IgD-negative memory B cell (primary cell): ENCODE results near the gene SKIC2. TPM values are rescaled to one million over a fixed set of nuclear protein-coding genes. Genes with fewer than 3 reads are reported as not detected.
"Not testable (repeated sequence)": the region's sequence is repeated elsewhere in the genome, so short reads cannot be mapped to it uniquely, and the experiment has no call there.

ENCODE experiments used
- H3K27ac Mint-ChIP-seq, 3 donors: one replicate each; pipeline ENCODE4 v1.8.0; 2020 to 2022; ENCODE audit warnings: mild to moderate bottlenecking in 3 of 3, mixed read lengths in 3 of 3, moderate library complexity in 1 of 3
- H3K27me3 Mint-ChIP-seq: one replicate; pipeline ENCODE4 v1.8.0; 2021; ENCODE audit warnings: mixed read lengths
- H3K36me3 Mint-ChIP-seq: one replicate; pipeline ENCODE4 v1.8.0; 2020; ENCODE audit warnings: mild to moderate bottlenecking, mixed read lengths
- H3K4me1 Mint-ChIP-seq, 3 donors: one replicate each; pipeline ENCODE4 v1.8.0; 2020 to 2022; ENCODE audit warnings: mixed read lengths in 3 of 3, mild to moderate bottlenecking in 1 of 3
- H3K4me3 Mint-ChIP-seq, 4 donors: one replicate each; pipeline ENCODE4 v1.8.0; 2020 to 2022; ENCODE audit warnings: mild to moderate bottlenecking in 4 of 4, mixed read lengths in 4 of 4, moderate library complexity in 3 of 4
- H3K9me3 Mint-ChIP-seq, 3 donors: one replicate each; pipeline ENCODE4 v1.8.0; 2020 to 2021; ENCODE audit warnings: mixed read lengths in 3 of 3, mild to moderate bottlenecking in 1 of 3
- polyA plus RNA-seq: library from polyadenylated mRNA; unstranded; fragments of 300-500 nt; fragmentation: Illumina TruSeq; gene quantifications from one replicate; pipeline ENCODE4 v1.2.3, GENCODE V29; 2021

The SKIC2 gene
- polyA plus RNA-seq = 12.7 TPM

DNA sequence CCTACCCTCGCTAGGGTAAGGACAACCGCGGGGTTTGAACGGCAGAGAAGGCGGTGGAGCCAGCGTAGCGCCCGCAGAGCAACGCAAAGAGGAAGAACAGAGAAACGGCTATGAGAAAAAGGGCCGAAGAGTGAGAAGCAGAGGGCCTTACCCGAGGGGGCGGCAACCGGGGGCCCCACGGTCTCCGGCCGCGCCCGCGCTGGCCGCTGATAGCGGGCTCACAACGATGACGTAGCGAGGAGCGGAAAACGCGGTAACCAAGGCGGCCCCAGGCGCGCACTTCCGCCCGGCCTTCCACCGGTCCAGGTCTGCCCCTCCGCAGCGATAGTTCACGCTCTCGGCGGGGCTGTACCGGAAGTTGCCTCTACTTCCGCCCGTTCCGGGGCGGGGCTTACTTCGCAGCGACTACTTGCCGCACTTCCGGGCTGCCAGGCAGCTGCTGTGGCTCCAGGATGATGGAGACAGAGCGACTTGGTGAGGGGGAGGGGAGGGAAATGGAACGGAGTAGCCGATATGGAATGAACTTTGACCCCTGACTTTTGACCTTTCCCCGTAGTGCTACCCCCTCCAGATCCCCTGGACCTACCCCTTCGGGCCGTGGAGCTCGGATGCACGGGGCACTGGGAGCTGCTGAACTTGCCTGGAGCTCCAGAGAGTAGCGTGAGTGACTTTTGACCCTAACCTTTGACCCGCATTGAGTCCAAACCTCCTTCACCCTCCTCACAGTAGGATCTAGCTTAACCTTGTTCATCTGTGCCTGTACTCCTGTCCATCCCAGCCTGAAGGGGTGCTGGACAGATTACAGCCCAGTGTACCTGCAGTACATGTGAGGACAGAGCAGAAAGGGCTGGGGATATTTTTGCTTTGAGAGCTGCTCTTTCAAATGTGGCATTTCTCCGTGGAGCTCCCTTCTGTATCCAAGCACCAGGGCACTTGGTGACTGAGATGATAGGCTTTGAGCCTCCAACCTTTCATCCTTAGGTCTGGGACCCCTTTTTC, at the start of gene SKIC2, which contains the start of gene NELFE:
SKIC2 (plus strand) TSS at position 435 of the 999 bp plus-strand sequence; CDS start at position 453, 18 bp downstream.
NELFE (minus strand) TSS at position 231 of the 999 bp plus-strand sequence. CDS start 525 bp downstream, outside the sequence.
- Mint-ChIP-seq H3K4me1 (peaks cover 13 to 22% (median 18%) of the 10 kb centered on the region in 3 donors), H3K36me3 (peaks cover 6% of the 10 kb centered on the region), H3K27ac (peak within 1 kb of the TSS; percentile 95 to 97 (median 97)), H3K27me3 (no peaks in the 10 kb centered on the region), H3K9me3 (no peaks in the 10 kb centered on the region), H3K4me3 (peak within 1 kb of the TSS; percentile 92 to 98 (median 95))

DNA sequence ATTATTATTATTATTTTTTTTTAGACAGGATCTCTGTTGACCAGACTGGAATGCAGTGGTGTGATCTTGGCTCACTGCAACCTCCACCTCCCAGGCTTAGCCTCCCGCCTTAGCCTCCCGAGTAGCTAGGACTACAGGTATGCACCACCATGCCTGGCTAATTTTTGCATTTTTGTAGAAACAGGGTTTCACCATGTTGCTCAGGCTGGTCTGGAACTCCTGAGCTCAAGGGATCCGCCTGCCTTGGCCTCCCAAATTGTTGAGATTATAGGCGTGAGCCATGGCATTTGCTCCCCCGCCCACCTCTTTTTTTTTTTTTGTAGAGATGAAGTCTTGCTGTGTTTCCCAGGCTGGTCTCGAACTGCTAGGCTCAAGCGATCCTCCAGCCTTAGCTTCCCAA, 49.7 kb upstream of the SKIC2 start:
- peak overlapping the region in 1 of 3 donors; percentile 42 for H3K27ac Mint-ChIP-seq
- H3K9me3 Mint-ChIP-seq, H3K36me3 Mint-ChIP-seq, H3K4me1 Mint-ChIP-seq: not testable (repeated sequence)
- peak overlapping the region in 1 of 4 donors; percentile 32 for H3K4me3 Mint-ChIP-seq
- peaks cover 20% of the 10 kb centered on the region for H3K27me3 Mint-ChIP-seq

DNA sequence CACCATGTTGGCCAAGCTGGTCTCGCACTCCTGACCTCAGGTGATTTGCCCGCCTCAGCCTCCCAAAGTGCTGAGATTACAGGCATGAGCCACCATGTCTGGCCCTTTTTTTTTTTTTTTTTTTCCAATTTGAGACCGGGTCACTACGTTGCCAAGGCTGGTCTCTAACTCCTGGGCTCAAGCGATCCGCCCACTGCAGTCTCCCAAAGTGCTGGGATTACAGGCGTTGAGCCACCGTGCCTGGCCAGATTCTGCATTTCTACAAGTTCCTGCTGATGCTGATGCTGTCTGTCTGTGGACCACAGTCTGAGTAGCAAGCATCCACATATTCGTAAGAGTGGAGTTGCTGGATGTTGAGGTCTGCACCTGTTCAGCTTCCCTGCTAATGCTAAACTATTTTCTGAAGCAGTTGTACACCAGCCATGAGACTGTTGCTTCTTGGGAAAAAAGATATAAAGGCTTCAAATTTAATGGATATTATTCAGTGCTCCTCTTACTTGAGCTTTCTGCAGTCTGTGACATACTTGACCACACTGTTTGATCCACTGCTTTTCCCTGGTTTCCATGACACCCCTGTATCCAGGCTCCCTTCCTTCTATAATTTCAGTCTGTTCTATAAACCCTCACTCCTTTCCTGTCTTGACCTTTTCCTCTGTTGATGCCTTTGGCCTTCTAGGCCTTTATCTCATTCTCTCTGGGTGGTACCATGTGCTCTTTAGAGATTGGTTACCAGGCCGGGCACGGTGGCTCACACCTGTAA, 47.0 kb upstream of the SKIC2 start:
- Mint-ChIP-seq H3K36me3 (peaks cover 3% of the 10 kb centered on the region), H3K27ac (no peak overlapping the region), H3K27me3 (peaks cover 21% of the 10 kb centered on the region), H3K4me1 (peaks cover 4 to 8% (median 8%) of the 10 kb centered on the region in 3 donors), H3K9me3 (no peaks in the 10 kb centered on the region), H3K4me3 (peak overlapping the region in 1 of 4 donors; percentile 22)

DNA sequence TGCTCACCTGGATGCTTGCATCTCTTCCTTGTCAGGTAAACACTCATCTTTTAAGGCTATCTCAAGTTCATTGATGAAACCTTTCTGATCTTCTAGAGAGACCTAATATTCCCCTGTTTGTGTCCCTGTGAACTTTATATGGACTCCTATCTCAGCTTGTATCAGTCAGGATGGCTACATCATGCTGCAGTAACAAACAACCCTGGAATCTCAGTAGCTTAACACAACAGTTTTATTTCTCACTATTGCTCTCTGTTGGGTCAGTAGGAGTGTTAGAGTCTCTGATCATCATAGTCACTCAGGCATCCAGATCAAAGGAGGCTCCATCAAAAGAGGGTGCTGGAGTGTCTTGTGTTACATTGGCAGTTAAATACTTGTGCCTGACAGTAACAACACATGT, 43.6 kb upstream of the SKIC2 start:
- Mint-ChIP-seq H3K27me3 (peaks cover 18% of the 10 kb centered on the region), H3K27ac (peak overlapping the region in 1 of 3 donors; percentile 24), H3K36me3 (peaks cover 3% of the 10 kb centered on the region), H3K4me3 (no peak overlapping the region), H3K4me1 (peaks cover 0 to 3% (median under 1%) of the 10 kb centered on the region in 3 donors), H3K9me3 (no peaks in the 10 kb centered on the region)

DNA sequence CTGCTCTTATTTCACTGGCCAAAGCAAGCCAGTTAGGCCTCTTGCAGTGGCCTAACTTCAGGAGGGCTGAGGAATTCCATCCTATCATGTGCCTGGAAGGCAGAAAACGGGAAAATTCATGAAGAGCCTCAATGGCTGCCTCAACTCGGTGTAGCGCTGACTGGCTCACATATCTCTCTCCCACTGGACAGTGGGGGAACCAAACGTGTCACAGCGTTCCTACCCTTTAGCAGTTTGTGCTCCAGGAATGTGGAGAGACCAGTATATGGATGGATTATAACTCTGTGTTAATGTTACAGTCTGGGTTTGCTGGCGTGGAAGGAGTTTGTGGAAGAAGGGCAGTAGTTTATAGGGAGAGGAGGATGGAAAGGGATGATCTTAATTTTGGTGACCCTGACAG, 43.2 kb upstream of the SKIC2 start:
- no peak overlapping the region for H3K27ac Mint-ChIP-seq
- H3K4me1 Mint-ChIP-seq = peaks cover 0 to 3% (median 0%) of the 10 kb centered on the region in 3 donors
- peaks cover 3% of the 10 kb centered on the region for H3K36me3 Mint-ChIP-seq
- H3K27me3 Mint-ChIP-seq = peaks cover 17% of the 10 kb centered on the region
- no peaks in the 10 kb centered on the region for H3K9me3 Mint-ChIP-seq
- no peak overlapping the region for H3K4me3 Mint-ChIP-seq

DNA sequence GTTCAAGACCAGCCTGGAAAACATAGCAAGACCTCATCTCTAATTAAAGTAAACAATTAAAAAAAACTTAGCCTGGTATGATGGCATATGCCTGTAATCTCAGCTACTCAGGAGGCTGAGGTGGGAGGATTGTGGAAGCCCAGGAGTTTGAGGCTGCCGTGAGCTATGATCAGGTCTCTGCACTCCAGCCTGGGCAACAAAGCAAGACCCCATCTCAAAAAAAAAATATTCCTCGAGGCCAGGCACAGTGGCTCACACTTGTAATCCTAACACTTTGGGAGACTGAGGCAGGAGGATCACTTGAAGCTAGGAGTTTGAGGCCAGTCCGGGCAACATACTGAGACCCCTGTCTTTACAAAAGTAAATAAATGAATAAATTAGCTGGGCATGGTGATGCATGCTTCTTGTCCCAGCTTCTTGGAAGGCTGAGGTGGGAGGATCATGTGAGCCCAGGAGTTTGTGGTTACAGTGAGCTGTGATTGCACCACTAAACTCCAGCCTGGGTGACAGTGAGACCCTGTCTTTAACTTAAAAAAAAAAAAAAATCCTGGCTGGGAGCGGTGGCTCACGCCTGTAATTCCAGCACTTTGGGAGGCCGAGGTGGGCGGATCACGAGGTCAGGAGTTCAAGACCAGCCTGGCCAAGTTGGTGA, 40.8 kb upstream of the SKIC2 start:
- peaks cover 0 to 5% (median 0%) of the 10 kb centered on the region in 3 donors for H3K4me1 Mint-ChIP-seq
- peaks cover 3% of the 10 kb centered on the region for H3K36me3 Mint-ChIP-seq
- H3K27me3 Mint-ChIP-seq = peaks cover 5% of the 10 kb centered on the region
- no peak overlapping the region for H3K27ac Mint-ChIP-seq
- H3K4me3 Mint-ChIP-seq = no peak overlapping the region
- H3K9me3 Mint-ChIP-seq = no peaks in the 10 kb centered on the region

DNA sequence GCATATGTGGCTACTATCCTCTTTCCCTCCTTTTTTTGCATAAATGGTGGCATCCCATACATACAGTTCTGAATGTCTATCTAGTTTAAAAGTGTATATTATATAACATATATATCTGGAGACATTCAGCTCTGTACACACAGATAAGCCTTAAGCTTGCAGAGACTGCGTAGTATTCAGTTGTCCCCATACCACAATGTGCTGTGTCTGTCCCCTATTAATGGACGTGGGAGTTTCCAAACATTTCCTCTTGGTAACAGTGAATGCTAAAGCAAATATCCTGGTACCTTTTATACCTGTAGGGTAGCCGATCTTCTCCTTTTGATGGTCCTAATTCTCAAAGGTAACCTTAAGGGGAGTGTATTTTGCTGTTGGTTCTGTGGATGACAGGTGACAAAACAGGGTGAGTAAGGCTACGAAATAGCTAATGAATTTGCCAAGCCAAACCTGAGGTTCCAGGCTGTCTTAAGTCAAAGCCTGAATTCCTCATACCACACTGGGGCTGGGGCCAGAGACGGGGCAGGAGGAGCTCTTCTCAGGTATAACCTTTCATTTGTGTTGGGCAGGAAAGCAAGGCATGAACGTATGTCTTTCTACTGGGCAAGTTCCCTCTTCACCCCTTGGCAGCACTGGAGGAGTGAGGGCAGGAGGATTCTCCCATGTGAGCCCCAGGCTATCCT, 39.2 kb upstream of the SKIC2 start:
- Mint-ChIP-seq H3K27ac (no peak overlapping the region), H3K27me3 (peaks cover 4% of the 10 kb centered on the region), H3K4me1 (peaks cover 0 to 5% (median 0%) of the 10 kb centered on the region in 3 donors), H3K36me3 (peaks cover 3% of the 10 kb centered on the region), H3K4me3 (no peak overlapping the region), H3K9me3 (no peaks in the 10 kb centered on the region)

DNA sequence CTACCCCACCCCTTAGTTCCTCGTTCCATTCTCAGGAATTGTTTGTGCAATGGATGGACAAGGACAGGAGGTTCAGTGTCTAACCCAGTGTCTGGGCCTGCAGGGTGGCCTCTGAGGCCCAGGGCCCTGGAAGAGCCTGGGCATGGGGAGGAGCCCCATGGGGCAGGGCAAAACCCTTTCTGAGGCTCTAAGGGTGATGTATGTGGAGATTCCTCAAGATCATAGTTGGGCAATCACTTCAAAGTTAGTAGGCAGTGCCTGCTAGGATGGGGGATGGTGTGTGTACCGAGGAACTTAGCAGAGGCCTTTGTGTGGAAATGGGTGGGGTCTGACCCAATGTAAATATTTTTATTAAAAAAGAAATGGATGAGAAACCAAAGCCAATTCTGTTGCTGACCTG, 38.2 kb upstream of the SKIC2 start:
- H3K27me3 Mint-ChIP-seq = no peaks in the 10 kb centered on the region
- H3K9me3 Mint-ChIP-seq = no peaks in the 10 kb centered on the region

DNA sequence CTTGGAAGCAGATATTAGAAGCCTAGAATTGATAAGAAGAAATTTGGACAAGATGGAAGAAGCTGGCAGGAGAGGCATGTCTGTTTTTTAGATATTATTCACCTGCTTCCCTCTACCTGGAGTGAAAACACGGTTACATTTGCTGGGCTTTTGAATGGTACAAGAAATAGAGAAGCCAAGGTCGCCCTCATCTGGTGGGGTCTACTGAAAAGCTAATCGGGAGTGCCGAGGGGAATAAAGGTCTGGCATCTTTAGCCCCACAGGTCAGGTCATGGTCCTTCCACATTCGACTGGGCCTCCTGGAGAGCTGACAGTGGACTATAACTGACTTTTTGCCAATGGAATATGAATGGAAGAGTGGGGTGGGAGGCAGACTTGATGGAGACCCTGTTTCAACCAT, 36.0 kb upstream of the SKIC2 start:
- Mint-ChIP-seq H3K4me3 (no peak overlapping the region), H3K27me3 (no peaks in the 10 kb centered on the region), H3K4me1 (peaks cover 0 to 3% (median 0%) of the 10 kb centered on the region in 3 donors), H3K27ac (no peak overlapping the region), H3K36me3 (no peaks in the 10 kb centered on the region), H3K9me3 (peaks cover 0 to 1% (median 0%) of the 10 kb centered on the region in 3 donors)

More for the DNA sequence above, 38.2 kb upstream of the SKIC2 start:
- H3K4me3 Mint-ChIP-seq = no peak overlapping the region
- no peaks in the 10 kb centered on the region for H3K36me3 Mint-ChIP-seq
- peak overlapping the region in 1 of 3 donors; percentile 74 for H3K27ac Mint-ChIP-seq
- peaks cover 0 to 5% (median 0%) of the 10 kb centered on the region in 3 donors for H3K4me1 Mint-ChIP-seq

DNA sequence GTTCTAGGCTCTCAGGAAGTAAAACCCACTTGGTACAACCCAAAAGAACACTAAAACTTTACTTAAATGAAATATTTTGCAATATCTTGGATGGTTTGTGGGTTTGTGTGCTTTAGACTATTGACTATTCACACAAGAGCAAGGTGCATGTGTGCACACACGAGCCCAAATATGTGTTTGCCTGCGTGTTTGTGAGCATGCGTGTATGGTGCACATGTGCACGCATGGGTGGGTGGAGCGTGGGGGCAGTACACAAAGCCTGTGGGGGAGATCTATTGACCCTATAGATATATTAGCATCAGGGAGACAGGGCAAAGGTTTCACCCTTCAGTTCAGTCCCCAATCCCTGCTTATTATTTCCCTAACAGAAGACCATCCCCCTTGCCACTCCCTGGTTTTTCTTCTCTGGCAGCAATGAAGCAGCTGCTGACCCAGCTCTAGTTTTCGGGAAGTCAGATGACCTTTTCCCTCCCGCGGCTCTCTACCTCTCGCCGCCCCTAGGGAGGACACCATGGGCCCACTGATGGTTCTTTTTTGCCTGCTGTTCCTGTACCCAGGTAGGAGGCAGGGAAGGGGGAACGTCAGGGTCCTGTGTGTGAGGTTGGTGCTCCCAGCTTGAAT, 31.6 kb upstream of the SKIC2 start, which contains the start of gene C2:
C2 (plus strand) TSS at position 476 of the 621 bp plus-strand sequence; CDS start at position 512, 36 bp downstream.
- H3K4me3 Mint-ChIP-seq = no peak within 1 kb of the TSS
- peaks cover 0 to 1% (median 0%) of the 10 kb centered on the region in 3 donors for H3K9me3 Mint-ChIP-seq
- H3K4me1 Mint-ChIP-seq = peaks cover 0 to 3% (median 0%) of the 10 kb centered on the region in 3 donors
- H3K27ac Mint-ChIP-seq = no peak within 1 kb of the TSS
- peaks cover 2% of the 10 kb centered on the region for H3K27me3 Mint-ChIP-seq
- H3K36me3 Mint-ChIP-seq = no peaks in the 10 kb centered on the region

DNA sequence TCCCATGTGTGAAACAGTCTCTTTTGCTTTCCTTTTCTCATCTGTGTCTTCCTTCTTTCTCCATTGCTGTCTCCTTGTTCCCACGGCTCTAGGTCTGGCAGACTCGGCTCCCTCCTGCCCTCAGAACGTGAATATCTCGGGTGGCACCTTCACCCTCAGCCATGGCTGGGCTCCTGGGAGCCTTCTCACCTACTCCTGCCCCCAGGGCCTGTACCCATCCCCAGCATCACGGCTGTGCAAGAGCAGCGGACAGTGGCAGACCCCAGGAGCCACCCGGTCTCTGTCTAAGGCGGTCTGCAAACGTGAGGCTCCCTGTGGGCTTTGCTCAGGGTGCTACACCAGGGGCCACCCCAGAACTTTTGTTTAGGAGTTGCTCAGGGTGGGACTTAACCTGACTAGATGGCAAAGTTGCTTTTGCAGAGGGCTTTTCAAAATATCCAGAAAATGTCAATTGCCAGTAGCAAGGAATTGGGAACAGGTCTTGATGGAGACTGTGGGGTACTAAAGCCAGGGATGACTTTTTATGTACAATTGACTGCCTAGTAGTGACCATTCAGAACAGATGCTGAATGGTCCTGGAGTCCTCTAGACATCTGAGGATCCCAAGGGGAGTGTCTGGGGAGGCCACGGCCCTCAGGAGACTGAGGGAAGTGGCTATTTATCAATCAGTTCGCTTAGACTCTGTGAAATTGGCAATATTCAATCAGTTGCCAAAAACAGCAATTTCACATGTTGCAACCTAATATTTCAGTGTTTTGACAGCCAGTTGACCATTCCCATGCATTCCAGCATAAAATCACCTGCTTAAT, 30.9 kb upstream of the SKIC2 start:
- Mint-ChIP-seq H3K27ac (no peak overlapping the region), H3K4me1 (peaks cover 0 to under 1% (median 0%) of the 10 kb centered on the region in 3 donors), H3K27me3 (peaks cover 2% of the 10 kb centered on the region), H3K4me3 (no peak overlapping the region), H3K36me3 (no peaks in the 10 kb centered on the region), H3K9me3 (peaks cover 0 to 1% (median 0%) of the 10 kb centered on the region in 3 donors)

DNA sequence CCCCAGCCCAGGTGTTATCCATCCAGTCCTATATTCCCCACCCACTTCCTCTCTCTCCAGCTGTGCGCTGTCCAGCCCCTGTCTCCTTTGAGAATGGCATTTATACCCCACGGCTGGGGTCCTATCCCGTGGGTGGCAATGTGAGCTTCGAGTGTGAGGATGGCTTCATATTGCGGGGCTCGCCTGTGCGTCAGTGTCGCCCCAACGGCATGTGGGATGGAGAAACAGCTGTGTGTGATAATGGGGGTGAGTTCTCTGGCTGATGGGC, 30.4 kb upstream of the SKIC2 start:
- Mint-ChIP-seq H3K9me3 (peaks cover 0 to 1% (median 0%) of the 10 kb centered on the region in 3 donors), H3K36me3 (no peaks in the 10 kb centered on the region), H3K4me3 (no peak overlapping the region), H3K27ac (no peak overlapping the region), H3K27me3 (peaks cover 2% of the 10 kb centered on the region), H3K4me1 (no peaks in the 10 kb centered on the region)

DNA sequence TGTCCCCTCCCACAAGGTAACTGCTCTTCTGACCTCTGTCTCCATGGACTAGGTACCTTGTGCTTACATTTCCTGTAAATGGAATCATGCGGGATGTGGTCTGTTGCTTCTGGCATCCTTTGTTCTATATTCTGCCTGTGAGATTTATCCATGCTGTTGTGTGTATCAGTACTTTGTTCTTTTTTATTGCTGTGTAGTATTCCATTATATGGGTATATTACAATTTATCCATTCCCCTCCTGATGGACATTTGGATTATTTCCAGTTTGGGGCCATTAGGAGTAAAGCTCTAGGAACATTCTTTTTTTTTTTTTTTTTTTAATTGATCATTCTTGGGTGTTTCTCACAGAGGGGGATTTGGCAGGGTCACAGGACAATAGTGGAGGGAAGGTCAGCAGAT, 28.0 kb upstream of the SKIC2 start:
- Mint-ChIP-seq H3K4me1 (no peaks in the 10 kb centered on the region), H3K27ac (no peak overlapping the region), H3K36me3 (no peaks in the 10 kb centered on the region), H3K9me3 (peaks cover 0 to 1% (median 0%) of the 10 kb centered on the region in 3 donors), H3K4me3 (no peak overlapping the region), H3K27me3 (peaks cover 6% of the 10 kb centered on the region)
